HG02623 (cell line): ENCODE results near the gene FBXW7.

Experiments
- ATAC-seq: cut with Tn5 transposase; IDR thresholded peaks from one replicate; pipeline ENCODE4 v1.9.1; 2021; ENCODE audit warnings: moderate library complexity; ENCODE audit not compliant: unreplicated experiment

Gene FBXW7

GRCh38 chr4:152514356-152514755 lies 21.5 kb downstream of the FBXW7 start:
- ATAC-seq: no peak

GRCh38 chr4:152513078-152513477 lies 22.8 kb downstream of the FBXW7 start:
- ATAC-seq: no peak

- no peak for ATAC-seq
These were observed 23.4 kb downstream of the FBXW7 start for GRCh38 chr4:152512483-152512882.

GRCh38 chr4:152510349-152511147 lies 25.3 kb downstream of the FBXW7 start:
- ATAC-seq: no peak

GRCh38 chr4:152509595-152510225 lies 26.2 kb downstream of the FBXW7 start:
- no peak for ATAC-seq

GRCh38 chr4:152508818-152509217 lies 27.1 kb downstream of the FBXW7 start:
- no peak for ATAC-seq

GRCh38 chr4:152508386-152508785 lies 27.5 kb downstream of the FBXW7 start:
- no peak for ATAC-seq

- ATAC-seq: no peak
These were observed 32.1 kb downstream of the FBXW7 start for GRCh38 chr4:152503653-152504290.

- no peak for ATAC-seq
These were observed 33.9 kb downstream of the FBXW7 start for GRCh38 chr4:152501846-152502536.

- ATAC-seq: peak; percentile 45
These were observed 35.0 kb downstream of the FBXW7 start for GRCh38 chr4:152500800-152501434.

- no peak for ATAC-seq
These were observed 35.6 kb downstream of the FBXW7 start for GRCh38 chr4:152500275-152500674.

- no peak for ATAC-seq
These were observed 36.5 kb downstream of the FBXW7 start for GRCh38 chr4:152499344-152499743.

- no peak for ATAC-seq
These were observed 41.9 kb downstream of the FBXW7 start for GRCh38 chr4:152494020-152494419.

GRCh38 chr4:152488246-152488645 lies 47.6 kb downstream of the FBXW7 start:
- no peak for ATAC-seq

GRCh38 chr4:152486429-152487389 lies 49.2 kb downstream of the FBXW7 start:
- no peak for ATAC-seq

GRCh38 chr4:152485726-152486276 lies 50.1 kb downstream of the FBXW7 start:
- peak; percentile 95 for ATAC-seq

GRCh38 chr4:152482211-152482610 lies 53.7 kb downstream of the FBXW7 start:
- ATAC-seq: no peak

- no peak for ATAC-seq
These were observed 55.0 kb downstream of the FBXW7 start for GRCh38 chr4:152480901-152481300.

- no peak for ATAC-seq
These were observed 55.6 kb downstream of the FBXW7 start for GRCh38 chr4:152480326-152480725.
